ENCODE results near the gene KRT74. TPM values are rescaled to one million over a fixed set of nuclear protein-coding genes. Genes with fewer than 3 reads are reported as not detected.

KRT74 gene
- total RNA-seq, 2 donors from 2014 or later: 0.05 to 0.45 TPM

GRCh38 chr12:52530366-52530765 lies 43.3 kb downstream of the KRT74 start:
- Histone ChIP-seq H3K27me3 (replicated peaks; ENCODE audit: insufficient read depth) (no peaks in the 10 kb centered on the region), H3K27ac (no peak overlapping the region), H3K4me3 (no peak overlapping the region), H3K4me1 (replicated peaks) (no peaks in the 10 kb centered on the region), H3K9me3 (no peaks in the 10 kb centered on the region), H3K36me3 (no peaks in the 10 kb centered on the region)
- no peak for TF ChIP-seq CTCF (IDR thresholded peaks at IDR 0.05)
- 69% methylated on average over 2 of the region's 2 CpGs for WGBS
- intact Hi-C loops (cut with DNase I): no loop called here
- DNase-seq (ENCODE audit: low spot score): no peak

- DNase-seq (ENCODE audit: low spot score): no peak
- no peaks in the 10 kb centered on the region for H3K4me1 ChIP-seq (replicated peaks)
- no peak overlapping the region for H3K4me3 ChIP-seq
- WGBS: 94% methylated on average over 9 of the region's 9 CpGs
- intact Hi-C loops (cut with DNase I): no loop called here
- H3K36me3 ChIP-seq: no peaks in the 10 kb centered on the region
- no peaks in the 10 kb centered on the region for H3K9me3 ChIP-seq
- TF ChIP-seq POLR2A (IDR thresholded peaks at IDR 0.05) (no peak), POLR2AphosphoS5 (IDR thresholded peaks at IDR 0.05) (no peak), CTCF (IDR thresholded peaks at IDR 0.05) (no peak)
- H3K27ac ChIP-seq: no peak overlapping the region
- no peaks in the 10 kb centered on the region for H3K27me3 ChIP-seq (replicated peaks; ENCODE audit: insufficient read depth)
These were observed 43.8 kb downstream of the KRT74 start for GRCh38 chr12:52529846-52530245.

GRCh38 chr12:52529417-52529816 lies 44.2 kb downstream of the KRT74 start:
- no peaks in the 10 kb centered on the region for H3K36me3 ChIP-seq
- DNase-seq (ENCODE audit: low spot score): no peak
- TF ChIP-seq POLR2A (IDR thresholded peaks at IDR 0.05) (no peak), CTCF (IDR thresholded peaks at IDR 0.05) (no peak), POLR2AphosphoS5 (IDR thresholded peaks at IDR 0.05) (no peak)
- H3K4me1 ChIP-seq (replicated peaks): no peaks in the 10 kb centered on the region
- WGBS: 97% methylated on average over 2 of the region's 2 CpGs
- intact Hi-C loops (cut with DNase I): no loop called here
- H3K4me3 ChIP-seq: no peak overlapping the region
- H3K27ac ChIP-seq: no peak overlapping the region
- no peaks in the 10 kb centered on the region for H3K27me3 ChIP-seq (replicated peaks; ENCODE audit: insufficient read depth)
- H3K9me3 ChIP-seq: no peaks in the 10 kb centered on the region

- H3K4me1 ChIP-seq (replicated peaks): no peaks in the 10 kb centered on the region
- no peak overlapping the region for H3K27ac ChIP-seq
- no peak overlapping the region for H3K4me3 ChIP-seq
- 73% methylated on average over 8 of the region's 8 CpGs for WGBS
- intact Hi-C loops (cut with DNase I): no loop called here
- H3K36me3 ChIP-seq: no peaks in the 10 kb centered on the region
- no peak for DNase-seq (ENCODE audit: low spot score)
- no peak for TF ChIP-seq POLR2AphosphoS5 (IDR thresholded peaks at IDR 0.05)
- H3K9me3 ChIP-seq: no peaks in the 10 kb centered on the region
- no peaks in the 10 kb centered on the region for H3K27me3 ChIP-seq (replicated peaks; ENCODE audit: insufficient read depth)
These were observed 45.0 kb downstream of the KRT74 start for GRCh38 chr12:52528641-52529143.

GRCh38 chr12:52527121-52527800 lies 46.4 kb downstream of the KRT74 start:
- intact Hi-C loops (cut with DNase I): no loop called here

More at GRCh38 chr12:52527121-52527800, 46.4 kb downstream of the KRT74 start:
- no peak for DNase-seq (ENCODE audit: low spot score)
- Histone ChIP-seq H3K9me3 (no peaks in the 10 kb centered on the region), H3K4me3 (no peak overlapping the region), H3K4me1 (replicated peaks) (no peaks in the 10 kb centered on the region), H3K27ac (peak overlapping the region in 1 of 2 donors; percentile 46), H3K27me3 (replicated peaks; ENCODE audit: insufficient read depth) (no peaks in the 10 kb centered on the region), H3K36me3 (no peaks in the 10 kb centered on the region)
- 82% methylated on average over 4 of the region's 4 CpGs for WGBS
- TF ChIP-seq CTCF (IDR thresholded peaks at IDR 0.05) (no peak), POLR2A (IDR thresholded peaks at IDR 0.05) (no peak), POLR2AphosphoS5 (IDR thresholded peaks at IDR 0.05) (no peak)
